Hair follicular keratinocyte (primary cell): ENCODE measurements around the gene LRRC74B. TPM values are rescaled to one million over a fixed set of nuclear protein-coding genes. Genes with fewer than 3 reads are reported as not detected.

ENCODE experiments used
- total RNA-seq: library from RNA; depleted of rRNA; stranded (reverse); fragments of >200 nt; gene quantifications from 2 replicates; pipeline ENCODE4 v1.2.3, GENCODE V29; 2015

LRRC74B gene, protein sequence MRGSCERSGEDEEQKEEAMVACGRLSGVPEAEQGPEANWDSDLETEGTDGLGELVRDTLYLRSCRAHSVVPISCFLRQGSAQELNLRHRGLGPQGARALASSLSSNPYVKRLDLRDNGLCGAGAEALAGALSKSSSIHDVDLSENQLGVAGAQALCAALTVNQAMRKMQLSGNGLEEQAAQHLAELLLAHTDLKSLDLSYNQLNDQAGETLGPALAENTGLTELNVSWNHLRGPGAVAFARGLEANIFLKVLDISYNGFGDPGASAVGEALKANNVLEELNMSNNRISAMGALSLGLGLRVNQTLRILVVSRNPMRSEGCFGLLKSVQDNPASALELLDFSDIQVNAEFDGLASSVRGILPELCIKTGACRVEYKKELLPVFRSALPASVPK
- total RNA-seq, result not detected in 2 replicates

GRCh38 chr22:21045585-21046294, at the start of gene LRRC74B:
Gene LRRC74B (plus strand): TSS chr22:21045946. CDS start chr22:21045987, 41 bp downstream.

GRCh38 chr22:21001601-21002325, 44.0 kb upstream of the LRRC74B start, which contains the start of gene THAP7:
Gene THAP7 (minus strand): TSS chr22:21002118. CDS start chr22:21001911, 207 bp downstream.

DNA sequence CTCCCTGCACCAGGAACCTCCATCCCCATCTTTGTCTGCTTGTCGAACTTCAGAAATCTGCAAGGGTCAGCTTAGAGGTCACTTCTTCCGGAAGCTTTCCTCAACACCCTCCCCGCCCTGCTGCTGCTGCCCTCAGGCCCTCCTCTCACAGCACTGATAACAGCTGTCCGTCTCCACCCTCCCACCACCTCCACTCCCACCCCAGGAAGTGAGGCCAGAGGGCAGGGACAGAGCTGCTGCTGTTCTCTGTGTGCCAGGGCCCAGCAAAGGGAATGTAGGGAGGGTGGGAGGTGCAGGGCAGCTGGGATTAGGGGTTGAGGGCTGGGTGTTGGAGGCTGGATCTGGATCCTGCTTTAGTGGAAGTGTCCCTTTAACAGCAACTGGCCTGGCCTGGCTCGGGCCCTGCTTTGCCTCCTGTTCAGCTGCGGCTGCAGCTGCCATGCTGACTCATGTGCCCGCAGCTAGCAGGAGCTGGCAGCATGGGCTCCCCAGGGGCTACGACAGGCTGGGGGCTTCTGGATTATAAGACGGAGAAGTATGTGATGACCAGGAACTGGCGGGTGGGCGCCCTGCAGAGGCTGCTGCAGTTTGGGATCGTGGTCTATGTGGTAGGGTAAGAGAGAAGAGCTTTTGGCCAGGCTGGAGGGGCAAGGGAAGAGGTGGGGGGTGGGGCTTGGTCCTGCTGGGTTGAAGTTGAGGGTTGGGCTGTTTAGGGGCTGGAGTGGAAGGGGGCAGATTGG, 30.9 kb upstream of the LRRC74B start, which contains the start of gene P2RX6:
Gene P2RX6 (plus strand): TSS at position 440 of the 740 bp plus-strand sequence. CDS start 10 bp downstream, at position 450.

DNA sequence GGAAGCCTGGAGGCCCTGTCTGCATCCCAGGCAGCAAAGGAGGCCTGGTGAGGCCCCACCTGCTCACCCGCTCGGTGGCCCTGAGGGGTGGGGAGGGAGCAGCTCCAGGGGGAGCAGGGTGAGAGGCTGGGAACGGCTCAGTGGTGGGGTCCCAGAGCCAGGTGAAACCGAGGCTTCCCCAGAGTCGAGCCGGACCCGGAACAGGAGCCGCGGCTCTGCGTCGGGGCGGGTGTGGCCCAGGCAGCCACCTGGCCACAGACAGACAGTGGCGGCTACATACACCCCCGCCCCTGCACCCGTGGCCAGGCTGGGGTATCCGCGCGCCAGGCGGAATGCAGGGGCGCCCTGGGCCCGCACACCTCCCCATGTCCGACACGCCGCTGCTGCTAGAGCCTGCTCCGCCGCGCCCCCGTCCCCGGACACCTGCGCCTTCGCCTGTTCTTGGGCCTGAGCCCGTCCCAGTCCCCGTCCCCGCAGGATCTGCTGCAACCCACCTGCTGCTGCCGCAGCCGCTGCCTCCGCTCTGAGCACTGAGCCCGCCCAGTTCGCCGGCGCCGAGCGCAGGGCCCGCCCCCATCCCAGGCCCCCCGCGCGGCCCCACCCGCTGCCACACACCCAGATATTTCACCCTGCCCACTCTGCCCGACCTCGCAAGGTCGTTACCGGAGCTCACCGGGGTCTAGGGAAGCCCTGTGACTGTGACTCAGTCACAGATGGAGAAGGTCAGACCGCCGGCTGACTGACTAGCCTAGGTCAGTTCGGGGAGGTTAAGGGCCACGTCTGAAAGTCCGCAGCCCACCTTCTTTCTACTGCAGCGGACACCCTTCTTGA, 13.5 kb upstream of the LRRC74B start, which contains the start of gene SLC7A4:
Gene SLC7A4 (minus strand): TSS at position 525 of the 831 bp plus-strand sequence. CDS start 749 bp downstream, outside the sequence.

Other genes with a start within 250 kb of the LRRC74B start
- gene PI4KA, start 187.1 kb upstream of the LRRC74B start, total RNA-seq, result 23.6 and 24.4 TPM in 2 replicates
- 10.4 and 12.3 TPM in 2 replicates for gene SNAP29, start 186.9 kb upstream of the LRRC74B start, total RNA-seq
- 50.3 and 57.3 TPM in 2 replicates for gene CRKL, start 128.5 kb upstream of the LRRC74B start, total RNA-seq
- gene AIFM3, start 78.7 kb upstream of the LRRC74B start, total RNA-seq, result 3.3 and 4.0 TPM in 2 replicates
- 25.1 and 29.2 TPM in 2 replicates for gene LZTR1, start 63.6 kb upstream of the LRRC74B start, total RNA-seq
- 24.4 and 34.6 TPM in 2 replicates for gene THAP7, start 43.8 kb upstream of the LRRC74B start, total RNA-seq
- gene P2RX6, start 30.8 kb upstream of the LRRC74B start, total RNA-seq, result 0.34 and 0.39 TPM in 2 replicates
- gene SLC7A4, start 13.4 kb upstream of the LRRC74B start, total RNA-seq, result 0.23 and 0.47 TPM in 2 replicates